K562 (cell line): ENCODE data around the gene ZKSCAN5. TPM values are rescaled to one million over a fixed set of nuclear protein-coding genes. Genes with fewer than 3 reads are reported as not detected.

Source experiments
- CHD7 ChIP-seq: fragments of 200-600 bp; sonication (generic); IDR thresholded peaks from one replicate; pipeline ENCODE4 v1.6.1; 2012; ENCODE audit warnings: mild to moderate bottlenecking, low read depth, low read length, inconsistent platforms
- HDAC3 ChIP-seq: fragments of 450-650 bp; IDR thresholded peaks from 2 replicates; pipeline ENCODE4 v1.6.1; 2018; ENCODE audit warnings: borderline replicate concordance, mild to moderate bottlenecking, moderate library complexity; ENCODE audit not compliant: partially characterized antibody
- IRF2 ChIP-seq: sonication (generic); formaldehyde crosslinking; IDR thresholded peaks from 2 replicates; pipeline ENCODE4 v1.8.1; 2022; ENCODE audit warnings: mild to moderate bottlenecking, missing genetic modification reagents
- NFE2 ChIP-seq: IDR thresholded peaks from 2 replicates; pipeline ENCODE4 v1.6.1; 2014; ENCODE audit warnings: antibody characterized with exemption, low read depth
- NKRF ChIP-seq: fragments of 450-650 bp; IDR thresholded peaks from 2 replicates; pipeline ENCODE4 v1.6.1; 2016; ENCODE audit warnings: borderline replicate concordance
- SMAD1 ChIP-seq: fragments of 150-350 bp; IDR thresholded peaks from 2 replicates; pipeline ENCODE4 v1.6.1; 2014; ENCODE audit warnings: low read length, low read depth; ENCODE audit not compliant: partially characterized antibody
- ZBED1 ChIP-seq: IDR thresholded peaks from 2 replicates; pipeline ENCODE4 v1.6.1; 2014
- ZNF280A ChIP-seq: fragments of 450-650 bp; IDR thresholded peaks from 2 replicates; pipeline ENCODE4 v1.6.1; 2018; ENCODE audit warnings: mild to moderate bottlenecking, low read depth; ENCODE audit not compliant: partially characterized antibody
- ZNF75A ChIP-seq: fragments of 450-650 bp; formaldehyde crosslinking; IDR thresholded peaks from 2 replicates; pipeline ENCODE4 v1.4.0; 2020; ENCODE audit warnings: mild to moderate bottlenecking
- polyA plus RNA-seq, 8 experiments: library from polyadenylated mRNA; depleted of rRNA in 4 of 8; stranded (reverse) in 5 of 8; unstranded in 3 of 8; fragments of >200 nt; fragmentation: Nextera tagmentation in 2 of 8; fragmentation: Illumina TruSeq in 1 of 8; extraction: Ambion mirVana in 2 of 8; extraction: Trizol in 1 of 8; gene quantifications; 2 replicates each; pipeline versions ENCODE4 v1.2.1 to v1.2.3, GENCODE V29; 2011 to 2014; ENCODE audit warnings: inconsistent platforms in 1 of 8, missing spikeins in 1 of 8
- total RNA-seq, 7 experiments: library from RNA; depleted of rRNA in 6 of 7; stranded (reverse); fragments of >200 nt in 6 of 7; fragmentation: Illumina TruSeq in 2 of 7; extraction: Trizol in 2 of 7; gene quantifications; 2 replicates each; pipeline versions ENCODE4 v1.2.1 to v1.2.3, GENCODE V29; 2011 to 2021; ENCODE audit warnings: low replicate concordance in 1 of 7

The ZKSCAN5 gene
- total and polyA plus RNA-seq, 9 of the 15 experiments (the other 6 are each of a cell fraction or from before 2014, with no cell fraction given), result 4.2 to 19.0 (median 15.0) TPM

- TF ChIP-seq CHD7 (no peak), ZNF280A (no peak), ZNF75A (CRISPR knock-in tag) (no peak), HDAC3 (no peak), IRF2 (CRISPR knock-in tag) (no peak), NKRF (peak; percentile 23; the same call in 1 of the 2 replicates), ZBED1 (peak; percentile 79; the same call in 1 of the 2 replicates), NFE2 (0 out of 2 replicates have a peak, but pooled peaks have one; percentile 1), SMAD1 (peak; percentile 72)
These were observed 54.1 kb downstream of the ZKSCAN5 start, which contains the start of gene ZNF655 (continued) for GRCh38 chr7:99558306-99559174.
